Hindlimb muscle (tissue), 1 donor: ENCODE data around the gene ASB6. TPM values are rescaled to one million over a fixed set of nuclear protein-coding genes. Genes with fewer than 3 reads are reported as not detected.
"Not testable (repeated sequence)": the region's sequence is repeated elsewhere in the genome, so short reads cannot be mapped to it uniquely, and the experiment has no call there.

Source experiments
- DNase-seq: peaks from one replicate; pipeline ENCODE4 v3.0.0-alpha.2; 2013
- polyA plus RNA-seq: library from polyadenylated mRNA; unstranded; fragments of 120-200 nt; gene quantifications from one replicate; pipeline ENCODE4 v1.2.1, GENCODE V29; 2013; ENCODE audit not compliant: insufficient read length

Gene ASB6
- polyA plus RNA-seq, 1 donor = 15.2 TPM

GRCh38 chr9:129643706-129644105 is 1.8 kb upstream of the ASB6 start:
- DNase-seq = no peak

- DNase-seq = no peak
Observed at GRCh38 chr9:129640871-129641749, 841 bp downstream of the ASB6 start.

GRCh38 chr9:129640086-129640870 is 1.7 kb downstream of the ASB6 start:
- DNase-seq = no peak

GRCh38 chr9:129639756-129640085 is 2.2 kb downstream of the ASB6 start:
- DNase-seq = no peak

- no peak for DNase-seq
Observed at GRCh38 chr9:129639034-129639630, 2.8 kb downstream of the ASB6 start.

- DNase-seq = no peak
Observed at GRCh38 chr9:129637673-129638439, 4.1 kb downstream of the ASB6 start.

GRCh38 chr9:129637102-129637501 is 4.8 kb downstream of the ASB6 start:
- no peak for DNase-seq

GRCh38 chr9:129636343-129636742 is 5.6 kb downstream of the ASB6 start:
- not testable (repeated sequence) for DNase-seq

- DNase-seq = no peak
Observed at GRCh38 chr9:129635099-129636065, 6.6 kb downstream of the ASB6 start.

GRCh38 chr9:129633848-129634247 is 8.1 kb downstream of the ASB6 start:
- DNase-seq = no peak

- DNase-seq = no peak
Observed at GRCh38 chr9:129633207-129633606, 8.7 kb downstream of the ASB6 start.

- DNase-seq = no peak
Observed at GRCh38 chr9:129632460-129632859, 9.5 kb downstream of the ASB6 start.

GRCh38 chr9:129631674-129632129 is 10.2 kb downstream of the ASB6 start:
- DNase-seq = no peak

- no peak for DNase-seq
Observed at GRCh38 chr9:129630967-129631673, 10.8 kb downstream of the ASB6 start.

GRCh38 chr9:129629251-129629820 is 12.6 kb downstream of the ASB6 start:
- no peak for DNase-seq

- no peak for DNase-seq
Observed at GRCh38 chr9:129628709-129629108, 13.2 kb downstream of the ASB6 start.

- DNase-seq = no peak
Observed at GRCh38 chr9:129627556-129628440, 14.2 kb downstream of the ASB6 start.

GRCh38 chr9:129626625-129627284 is 15.2 kb downstream of the ASB6 start:
- DNase-seq = no peak
